K562 (cell line): ENCODE measurements around the gene COMMD2. TPM values are rescaled to one million over a fixed set of nuclear protein-coding genes. Genes with fewer than 3 reads are reported as not detected.

Source experiments
- CBFA2T2 ChIP-seq: fragments of 450-650 bp; conservative IDR thresholded peaks from 2 replicates; pipeline ENCODE4 v1.6.1; 2017; ENCODE audit warnings: mild to moderate bottlenecking
- FOXK1 ChIP-seq: sonication (generic); formaldehyde crosslinking; IDR thresholded peaks from 2 replicates; pipeline ENCODE4 v1.8.0; 2022; ENCODE audit warnings: missing genetic modification reagents, mild to moderate bottlenecking, borderline replicate concordance
- TAL1 ChIP-seq: fragments of 450-650 bp; IDR thresholded peaks from 2 replicates; pipeline ENCODE4 v1.6.1; 2016; ENCODE audit warnings: mild to moderate bottlenecking
- ZNF311 ChIP-seq: fragments of 250-450 bp; sonication (Bioruptor Pico); IDR thresholded peaks from 2 replicates; pipeline ENCODE4 v1.4.0; 2020; ENCODE audit warnings: mild to moderate bottlenecking, moderate library complexity
- polyA plus RNA-seq, 8 experiments: library from polyadenylated mRNA; depleted of rRNA in 4 of 8; stranded (reverse) in 5 of 8; unstranded in 3 of 8; fragments of >200 nt; fragmentation: Nextera tagmentation in 2 of 8; fragmentation: Illumina TruSeq in 1 of 8; extraction: Ambion mirVana in 2 of 8; extraction: Trizol in 1 of 8; gene quantifications; 2 replicates each; pipeline versions ENCODE4 v1.2.1 to v1.2.3, GENCODE V29; 2011 to 2014; ENCODE audit warnings: inconsistent platforms in 1 of 8, missing spikeins in 1 of 8
- total RNA-seq, 7 experiments: library from RNA; depleted of rRNA in 6 of 7; stranded (reverse); fragments of >200 nt in 6 of 7; fragmentation: Illumina TruSeq in 2 of 7; extraction: Trizol in 2 of 7; gene quantifications; 2 replicates each; pipeline versions ENCODE4 v1.2.1 to v1.2.3, GENCODE V29; 2011 to 2021; ENCODE audit warnings: low replicate concordance in 1 of 7
- TF ChIP-seq, protein P1 (sequence below): sonication (generic); formaldehyde crosslinking; IDR thresholded peaks from 2 replicates; pipeline ENCODE4 v1.8.0; 2023; ENCODE audit warnings: missing genetic modification reagents, mild to moderate bottlenecking, borderline replicate concordance
- TF ChIP-seq, protein P2 (sequence below): IDR thresholded peaks from 3 replicates; pipeline ENCODE4 v1.6.1; 2011; ENCODE audit warnings: borderline replicate concordance, mild to moderate bottlenecking; ENCODE audit not compliant: insufficient read length, insufficient read depth

The COMMD2 gene
- total and polyA plus RNA-seq, 9 of the 15 experiments (the other 6 are each of a cell fraction or from before 2014, with no cell fraction given): 25.8 to 102 (median 41.8) TPM

DNA sequence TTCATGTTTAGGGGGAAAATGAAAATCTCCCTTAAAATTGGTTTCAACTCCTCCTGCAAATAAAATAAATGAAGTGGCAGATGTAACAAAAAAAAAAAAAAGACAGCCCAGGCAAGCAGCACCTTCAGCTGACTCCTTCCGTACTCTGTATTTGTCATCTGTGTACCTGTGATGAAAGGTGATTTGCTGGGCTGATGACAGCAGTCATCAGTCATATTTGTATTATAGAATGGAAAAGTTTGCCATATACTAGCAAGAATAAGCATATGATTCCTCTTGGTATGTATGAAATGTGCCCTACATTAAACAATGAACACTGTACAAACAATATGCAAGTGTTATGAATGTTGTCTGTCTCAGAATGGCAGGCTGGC, 50.3 kb downstream of the COMMD2 start (continued):
- TF ChIP-seq CBFA2T2 (no peak), FOXK1 (CRISPR knock-in tag) (no peak), TAL1 (no peak), ZNF311 (CRISPR knock-in tag) (no peak)
- TF ChIP-seq, protein P1, sequence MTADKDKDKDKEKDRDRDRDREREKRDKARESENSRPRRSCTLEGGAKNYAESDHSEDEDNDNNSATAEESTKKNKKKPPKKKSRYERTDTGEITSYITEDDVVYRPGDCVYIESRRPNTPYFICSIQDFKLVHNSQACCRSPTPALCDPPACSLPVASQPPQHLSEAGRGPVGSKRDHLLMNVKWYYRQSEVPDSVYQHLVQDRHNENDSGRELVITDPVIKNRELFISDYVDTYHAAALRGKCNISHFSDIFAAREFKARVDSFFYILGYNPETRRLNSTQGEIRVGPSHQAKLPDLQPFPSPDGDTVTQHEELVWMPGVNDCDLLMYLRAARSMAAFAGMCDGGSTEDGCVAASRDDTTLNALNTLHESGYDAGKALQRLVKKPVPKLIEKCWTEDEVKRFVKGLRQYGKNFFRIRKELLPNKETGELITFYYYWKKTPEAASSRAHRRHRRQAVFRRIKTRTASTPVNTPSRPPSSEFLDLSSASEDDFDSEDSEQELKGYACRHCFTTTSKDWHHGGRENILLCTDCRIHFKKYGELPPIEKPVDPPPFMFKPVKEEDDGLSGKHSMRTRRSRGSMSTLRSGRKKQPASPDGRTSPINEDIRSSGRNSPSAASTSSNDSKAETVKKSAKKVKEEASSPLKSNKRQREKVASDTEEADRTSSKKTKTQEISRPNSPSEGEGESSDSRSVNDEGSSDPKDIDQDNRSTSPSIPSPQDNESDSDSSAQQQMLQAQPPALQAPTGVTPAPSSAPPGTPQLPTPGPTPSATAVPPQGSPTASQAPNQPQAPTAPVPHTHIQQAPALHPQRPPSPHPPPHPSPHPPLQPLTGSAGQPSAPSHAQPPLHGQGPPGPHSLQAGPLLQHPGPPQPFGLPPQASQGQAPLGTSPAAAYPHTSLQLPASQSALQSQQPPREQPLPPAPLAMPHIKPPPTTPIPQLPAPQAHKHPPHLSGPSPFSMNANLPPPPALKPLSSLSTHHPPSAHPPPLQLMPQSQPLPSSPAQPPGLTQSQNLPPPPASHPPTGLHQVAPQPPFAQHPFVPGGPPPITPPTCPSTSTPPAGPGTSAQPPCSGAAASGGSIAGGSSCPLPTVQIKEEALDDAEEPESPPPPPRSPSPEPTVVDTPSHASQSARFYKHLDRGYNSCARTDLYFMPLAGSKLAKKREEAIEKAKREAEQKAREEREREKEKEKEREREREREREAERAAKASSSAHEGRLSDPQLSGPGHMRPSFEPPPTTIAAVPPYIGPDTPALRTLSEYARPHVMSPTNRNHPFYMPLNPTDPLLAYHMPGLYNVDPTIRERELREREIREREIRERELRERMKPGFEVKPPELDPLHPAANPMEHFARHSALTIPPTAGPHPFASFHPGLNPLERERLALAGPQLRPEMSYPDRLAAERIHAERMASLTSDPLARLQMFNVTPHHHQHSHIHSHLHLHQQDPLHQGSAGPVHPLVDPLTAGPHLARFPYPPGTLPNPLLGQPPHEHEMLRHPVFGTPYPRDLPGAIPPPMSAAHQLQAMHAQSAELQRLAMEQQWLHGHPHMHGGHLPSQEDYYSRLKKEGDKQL (CRISPR knock-in tag): no peak
- TF ChIP-seq, protein P2, sequence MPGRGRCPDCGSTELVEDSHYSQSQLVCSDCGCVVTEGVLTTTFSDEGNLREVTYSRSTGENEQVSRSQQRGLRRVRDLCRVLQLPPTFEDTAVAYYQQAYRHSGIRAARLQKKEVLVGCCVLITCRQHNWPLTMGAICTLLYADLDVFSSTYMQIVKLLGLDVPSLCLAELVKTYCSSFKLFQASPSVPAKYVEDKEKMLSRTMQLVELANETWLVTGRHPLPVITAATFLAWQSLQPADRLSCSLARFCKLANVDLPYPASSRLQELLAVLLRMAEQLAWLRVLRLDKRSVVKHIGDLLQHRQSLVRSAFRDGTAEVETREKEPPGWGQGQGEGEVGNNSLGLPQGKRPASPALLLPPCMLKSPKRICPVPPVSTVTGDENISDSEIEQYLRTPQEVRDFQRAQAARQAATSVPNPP: no peak
- TF ChIP-seq, all 486 proteins: peak for 0
